ENCODE measurements around the gene GLYATL3. TPM values are rescaled to one million over a fixed set of nuclear protein-coding genes. Genes with fewer than 3 reads are reported as not detected.

GLYATL3 gene
- not detected for total RNA-seq
- polyA plus RNA-seq, result not detected
- total RNA-seq, result not detected

DNA sequence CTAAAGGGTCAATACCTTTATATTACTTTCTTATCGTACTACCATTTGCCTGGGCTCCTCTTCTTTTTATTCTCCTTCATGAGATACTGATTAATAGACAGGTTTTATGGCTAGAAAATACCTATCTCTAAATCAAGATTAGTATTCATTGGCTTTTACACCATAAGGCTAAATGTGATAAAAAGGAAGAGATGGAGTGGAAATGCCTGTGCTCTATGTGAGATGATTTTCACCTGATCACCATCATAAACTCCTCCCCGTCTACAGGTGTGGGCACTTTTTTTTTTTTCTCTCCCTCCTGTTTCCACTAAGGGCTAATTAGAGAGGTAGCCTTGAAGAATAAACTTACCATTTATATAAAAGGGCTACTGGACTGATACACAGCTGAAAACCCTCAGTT, at the start of gene GLYATL3:
GLYATL3 (plus strand) TSS at position 301 of the 400 bp plus-strand sequence. CDS start 12,068 bp downstream, outside the sequence.
- Histone ChIP-seq H3K36me3 (ENCODE audit: control insufficient read depth in 2 of 3, insufficient read depth in 3 of 3, low read length in 3 of 3) (no peaks in the 10 kb centered on the region), H3K4me3 (ENCODE audit: low read length) (no peak within 1 kb of the TSS), H3K4me1 (ENCODE audit: control insufficient read depth in 2 of 2, insufficient read depth in 2 of 2, low read length in 2 of 2) (no peaks in the 10 kb centered on the region), H3K27ac (ENCODE audit: low read depth, low read length) (no peak within 1 kb of the TSS), H3K27me3 (ENCODE audit: control insufficient read depth in 2 of 2, insufficient read depth in 2 of 2, low read length in 2 of 2) (no peaks in the 10 kb centered on the region), H3K9me3 (ENCODE audit: control insufficient read depth in 2 of 3, low read length in 3 of 3) (no peaks in the 10 kb centered on the region)
- ChIA-PET POLR2A (no interaction called here), CTCF (no interaction called here)
- Mint-ChIP-seq H3K27me3 (peaks cover 0 to 11% (median 6%) of the 10 kb centered on the region in 5 donors), H3K4me1 (no peaks in the 10 kb centered on the region), H3K36me3 (peaks cover 0 to 10% (median 0%) of the 10 kb centered on the region in 5 donors), H3K4me3 (no peak within 1 kb of the TSS), H3K9me3 (no peaks in the 10 kb centered on the region), H3K27ac (no peak within 1 kb of the TSS)
- no peak for DNase-seq
- ATAC-seq, result no peak
- intact Hi-C loops (cut with micrococcal nuclease), result no loop called here

DNA sequence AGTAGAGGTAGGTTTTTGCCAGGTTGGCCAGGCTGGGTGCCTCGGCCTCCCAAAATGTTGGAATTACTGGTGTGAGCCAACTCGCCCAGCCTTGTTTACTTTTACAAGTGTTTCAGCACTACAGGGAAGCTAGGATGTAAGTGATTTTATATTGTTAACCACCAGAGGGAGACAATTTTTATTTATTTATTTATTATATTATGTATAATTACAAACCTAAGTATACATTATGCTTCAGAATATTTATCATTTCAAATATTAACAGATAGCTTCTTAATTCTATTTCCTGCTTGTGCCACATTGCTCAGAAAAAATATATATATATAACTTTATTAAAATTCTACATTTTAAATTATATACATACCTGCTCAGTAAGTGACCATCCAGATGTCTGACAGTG, 46.5 kb upstream of the GLYATL3 start:
- Histone ChIP-seq H3K4me1 (ENCODE audit: control insufficient read depth in 2 of 2, insufficient read depth in 2 of 2, low read length in 2 of 2) (no peaks in the 10 kb centered on the region), H3K27ac (ENCODE audit: low read depth, low read length) (no peak overlapping the region), H3K36me3 (ENCODE audit: control insufficient read depth in 2 of 3, insufficient read depth in 3 of 3, low read length in 3 of 3) (peaks cover 0 to 7% (median 0%) of the 10 kb centered on the region in 3 experiments), H3K27me3 (ENCODE audit: control insufficient read depth in 2 of 2, insufficient read depth in 2 of 2, low read length in 2 of 2) (no peaks in the 10 kb centered on the region), H3K4me3 (ENCODE audit: low read length) (no peak overlapping the region), H3K9me3 (ENCODE audit: control insufficient read depth in 2 of 3, low read length in 3 of 3) (no peaks in the 10 kb centered on the region)
- POLR2A ChIA-PET, result no interaction called here
- Mint-ChIP-seq H3K4me3 (no peak overlapping the region), H3K36me3 (peaks cover 5 to 42% (median 25%) of the 10 kb centered on the region in 5 donors), H3K27me3 (no peaks in the 10 kb centered on the region), H3K27ac (no peak overlapping the region), H3K4me1 (peaks cover 0 to 13% (median 3%) of the 10 kb centered on the region in 7 donors), H3K9me3 (no peaks in the 10 kb centered on the region)
- DNase-seq, result no peak
- no peak for ATAC-seq
- intact Hi-C loops (cut with micrococcal nuclease), result no loop called here
- CTCF ChIA-PET, result no interaction called here

DNA sequence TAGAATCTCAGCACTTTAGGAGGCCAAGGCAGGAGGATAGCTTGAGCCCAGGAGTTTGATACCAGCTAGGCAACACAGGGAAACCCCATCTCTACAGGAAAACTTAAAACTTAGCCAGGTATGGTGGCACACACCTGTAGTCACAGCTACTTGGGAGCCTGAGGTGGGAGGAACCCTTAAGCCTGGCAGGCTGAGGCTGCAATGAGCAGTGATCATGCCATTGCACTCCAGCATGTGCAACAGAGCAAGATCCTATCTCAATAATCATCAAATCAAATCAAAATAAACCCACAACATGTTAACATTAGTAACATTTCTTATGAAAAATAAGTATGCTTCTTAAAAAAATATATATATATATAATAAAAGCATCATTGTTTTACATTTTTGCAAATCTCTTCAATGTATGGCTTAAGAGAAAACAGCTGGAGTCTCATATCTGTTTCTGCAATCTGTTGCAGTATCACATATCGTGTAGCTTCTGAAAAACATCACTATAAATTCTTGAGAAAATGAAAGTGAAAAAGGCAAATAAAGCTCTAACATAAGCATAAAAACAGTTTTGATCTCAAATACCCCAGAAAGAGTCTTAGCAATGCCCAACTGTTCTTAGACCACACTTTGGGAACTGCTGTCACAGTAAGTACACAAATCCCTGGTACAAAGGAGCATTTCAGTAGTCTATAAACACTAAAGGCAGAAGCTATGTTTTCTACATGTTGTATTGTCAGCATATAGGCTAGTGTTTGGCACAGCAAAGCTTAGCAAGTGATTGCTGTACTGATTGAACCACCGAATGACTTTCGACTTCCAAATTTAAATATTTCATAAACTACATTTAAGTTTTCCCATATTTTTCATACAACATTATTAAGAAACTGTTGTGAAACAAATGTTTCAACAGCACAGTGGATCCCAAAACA, 44.7 kb upstream of the GLYATL3 start:
- DNase-seq, result no peak
- Histone ChIP-seq H3K4me3 (ENCODE audit: low read length) (no peak overlapping the region), H3K27ac (ENCODE audit: low read depth, low read length) (no peak overlapping the region), H3K9me3 (ENCODE audit: control insufficient read depth in 2 of 3, low read length in 3 of 3) (no peaks in the 10 kb centered on the region), H3K4me1 (ENCODE audit: control insufficient read depth in 2 of 2, insufficient read depth in 2 of 2, low read length in 2 of 2) (no peaks in the 10 kb centered on the region), H3K27me3 (ENCODE audit: control insufficient read depth in 2 of 2, insufficient read depth in 2 of 2, low read length in 2 of 2) (no peaks in the 10 kb centered on the region), H3K36me3 (ENCODE audit: control insufficient read depth in 2 of 3, insufficient read depth in 3 of 3, low read length in 3 of 3) (peaks cover 0 to 7% (median 0%) of the 10 kb centered on the region in 3 experiments)
- no peaks in the 10 kb centered on the region for H3K27me3 Mint-ChIP-seq
- ChIA-PET CTCF (no interaction called here), POLR2A (no interaction called here)
- ATAC-seq, result no peak
- peaks cover 7 to 26% (median 15%) of the 10 kb centered on the region in 7 donors for H3K4me1 Mint-ChIP-seq
- no peaks in the 10 kb centered on the region for H3K9me3 Mint-ChIP-seq
- peaks cover 0 to 35% (median 16%) of the 10 kb centered on the region in 5 donors for H3K36me3 Mint-ChIP-seq
- intact Hi-C loops (cut with micrococcal nuclease), result no loop called here
- H3K4me3 Mint-ChIP-seq, result peak overlapping the region in 1 of 10 donors; percentile 68
- peak overlapping the region in 2 of 9 donors; percentile 55 to 59 for H3K27ac Mint-ChIP-seq

DNA sequence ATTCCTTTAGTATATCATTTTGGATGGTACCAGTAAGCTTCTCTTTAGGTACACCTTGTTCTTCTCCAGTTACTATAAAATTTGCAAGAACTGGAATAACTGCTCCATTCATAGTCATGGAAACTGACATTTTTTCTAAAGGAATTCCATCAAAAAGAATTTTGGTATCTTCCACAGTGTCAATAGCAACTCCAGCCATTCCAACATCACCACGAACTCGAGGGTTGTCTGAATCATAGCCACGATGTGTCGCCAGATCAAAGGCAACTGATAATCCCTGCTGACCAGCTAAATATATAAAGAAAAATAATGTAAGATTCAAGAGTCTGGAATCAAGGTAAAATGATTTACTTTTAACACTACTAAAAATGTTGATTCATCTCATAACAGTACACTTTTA, 42.0 kb upstream of the GLYATL3 start:
- Histone ChIP-seq H3K4me3 (ENCODE audit: low read length) (no peak overlapping the region), H3K27ac (ENCODE audit: low read depth, low read length) (no peak overlapping the region), H3K9me3 (ENCODE audit: control insufficient read depth in 2 of 3, low read length in 3 of 3) (no peaks in the 10 kb centered on the region), H3K4me1 (ENCODE audit: control insufficient read depth in 2 of 2, insufficient read depth in 2 of 2, low read length in 2 of 2) (peaks cover 14 to 15% of the 10 kb centered on the region in 2 donors), H3K27me3 (ENCODE audit: control insufficient read depth in 2 of 2, insufficient read depth in 2 of 2, low read length in 2 of 2) (no peaks in the 10 kb centered on the region), H3K36me3 (ENCODE audit: control insufficient read depth in 2 of 3, insufficient read depth in 3 of 3, low read length in 3 of 3) (peaks cover 0 to 9% (median 0%) of the 10 kb centered on the region in 3 experiments)
- CTCF ChIA-PET, result no interaction called here
- Mint-ChIP-seq H3K4me3 (no peak overlapping the region), H3K4me1 (peaks cover 20 to 44% (median 41%) of the 10 kb centered on the region in 7 donors), H3K27me3 (no peaks in the 10 kb centered on the region), H3K27ac (no peak overlapping the region), H3K36me3 (peaks cover 3 to 25% (median 9%) of the 10 kb centered on the region in 5 donors), H3K9me3 (peaks cover 0 to 2% (median 0%) of the 10 kb centered on the region in 11 donors)
- ATAC-seq, result no peak
- POLR2A ChIA-PET, result no interaction called here
- DNase-seq, result no peak
- intact Hi-C loops (cut with micrococcal nuclease), result no loop called here

DNA sequence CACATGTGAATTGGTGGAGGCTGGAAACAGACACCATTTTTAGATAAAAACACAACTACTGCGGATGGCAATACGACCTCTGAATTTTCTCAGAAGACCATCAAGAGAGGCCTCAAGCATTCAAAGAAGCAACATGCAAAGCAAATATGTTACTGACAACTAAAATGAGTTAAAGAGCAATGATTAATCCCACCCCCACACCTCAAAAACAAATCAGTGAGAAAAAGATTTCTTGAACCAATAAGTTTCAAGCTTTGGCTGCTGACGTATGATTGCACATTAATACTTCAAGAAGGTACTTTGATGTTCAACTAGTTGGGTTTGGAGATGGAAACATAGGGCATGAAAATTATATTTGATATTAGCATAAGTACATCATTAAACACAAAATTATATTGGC, 37.7 kb upstream of the GLYATL3 start:
- Histone ChIP-seq H3K27me3 (ENCODE audit: control insufficient read depth in 2 of 2, insufficient read depth in 2 of 2, low read length in 2 of 2) (no peaks in the 10 kb centered on the region), H3K4me1 (ENCODE audit: control insufficient read depth in 2 of 2, insufficient read depth in 2 of 2, low read length in 2 of 2) (peaks cover 14 to 15% of the 10 kb centered on the region in 2 donors), H3K9me3 (ENCODE audit: control insufficient read depth in 2 of 3, low read length in 3 of 3) (no peaks in the 10 kb centered on the region), H3K27ac (ENCODE audit: low read depth, low read length) (peak overlapping the region; percentile 85), H3K4me3 (ENCODE audit: low read length) (peak overlapping the region; percentile 68), H3K36me3 (ENCODE audit: control insufficient read depth in 2 of 3, insufficient read depth in 3 of 3, low read length in 3 of 3) (peaks cover 0 to 10% (median 0%) of the 10 kb centered on the region in 3 experiments)
- Mint-ChIP-seq H3K9me3 (peaks cover 0 to 2% (median 0%) of the 10 kb centered on the region in 11 donors), H3K27me3 (no peaks in the 10 kb centered on the region), H3K4me3 (peak overlapping the region; percentile 94 to 100 (median 98)), H3K4me1 (peaks cover 39 to 80% (median 54%) of the 10 kb centered on the region in 7 donors), H3K27ac (peak overlapping the region; percentile 91 to 99 (median 96)), H3K36me3 (peaks cover 0 to 13% (median 9%) of the 10 kb centered on the region in 5 donors)
- DNase-seq, result peak in 7 of 9 donors; percentile 12 to 31 (median 19)
- ATAC-seq, result no peak
- intact Hi-C loops (cut with micrococcal nuclease), result loop anchor here in 1 of 2 donors (5.0 kb wide), 1 partner anchor 1985 kb away; the partner anchor contains the start of gene CD2AP
- ChIA-PET POLR2A (interaction anchor here (0.7 kb wide), 1 partner anchor 68 kb away, joined by 4 read pairs; no protein-coding TSS in a partner anchor), CTCF (no interaction called here)

DNA sequence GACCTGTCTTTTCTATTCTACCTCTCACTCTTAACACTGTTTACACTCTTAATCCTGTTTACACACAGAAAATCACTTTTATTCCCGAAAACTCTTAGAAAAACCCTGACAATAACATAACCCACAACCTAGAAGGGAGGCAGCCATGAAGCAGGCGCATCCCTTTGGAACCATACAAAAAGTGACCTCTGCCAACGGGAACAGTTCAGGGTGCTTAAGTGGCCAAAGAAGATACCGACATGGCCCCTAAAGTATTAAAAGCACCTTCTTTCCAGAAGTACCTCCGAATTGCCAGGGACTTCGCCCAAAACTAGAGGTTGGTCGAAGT, 37.2 kb upstream of the GLYATL3 start:
- intact Hi-C loops (cut with micrococcal nuclease), result loop anchor here in 1 of 2 donors (5.0 kb wide), 1 partner anchor 1985 kb away; the partner anchor contains the start of gene CD2AP

More for the DNA sequence above, 37.2 kb upstream of the GLYATL3 start:
- peaks cover 0 to 10% (median 9%) of the 10 kb centered on the region in 5 donors for H3K36me3 Mint-ChIP-seq
- H3K27ac Mint-ChIP-seq, result peak overlapping the region; percentile 91 to 99 (median 96)
- peak overlapping the region; percentile 94 to 100 (median 98) for H3K4me3 Mint-ChIP-seq
- H3K27me3 Mint-ChIP-seq, result no peaks in the 10 kb centered on the region
- no peak for ATAC-seq
- ChIA-PET POLR2A (interaction anchor here (0.7 kb wide), 1 partner anchor 67 kb away, joined by 4 read pairs; no protein-coding TSS in a partner anchor), CTCF (no interaction called here)
- peaks cover 40 to 80% (median 53%) of the 10 kb centered on the region in 7 donors for H3K4me1 Mint-ChIP-seq
- DNase-seq, result no peak
- Histone ChIP-seq H3K9me3 (ENCODE audit: control insufficient read depth in 2 of 3, low read length in 3 of 3) (no peaks in the 10 kb centered on the region), H3K27ac (ENCODE audit: low read depth, low read length) (peak overlapping the region; percentile 85), H3K4me1 (ENCODE audit: control insufficient read depth in 2 of 2, insufficient read depth in 2 of 2, low read length in 2 of 2) (peaks cover 14 to 15% of the 10 kb centered on the region in 2 donors), H3K4me3 (ENCODE audit: low read length) (peak overlapping the region; percentile 68), H3K27me3 (ENCODE audit: control insufficient read depth in 2 of 2, insufficient read depth in 2 of 2, low read length in 2 of 2) (no peaks in the 10 kb centered on the region), H3K36me3 (ENCODE audit: control insufficient read depth in 2 of 3, insufficient read depth in 3 of 3, low read length in 3 of 3) (peaks cover 0 to 10% (median 0%) of the 10 kb centered on the region in 3 experiments)
- H3K9me3 Mint-ChIP-seq, result peaks cover 0 to 2% (median 0%) of the 10 kb centered on the region in 11 donors
